CD4-positive, alpha-beta T cell treated with Interleukin-1 beta for 1 hour (primary cell): ENCODE measurements around the gene WASHC3.
"Not testable (repeated sequence)": the region's sequence is repeated elsewhere in the genome, so short reads cannot be mapped to it uniquely, and the experiment has no call there.

Experiments used
- DNase-seq, 2 donors: peaks; one replicate each; pipeline ENCODE4 v3.0.0-alpha.2; 2020 to 2022

The WASHC3 gene

GRCh38 chr12:102050660-102051430, 10.9 kb downstream of the WASHC3 start:
- DNase-seq: no peak

GRCh38 chr12:102043928-102044327, 17.9 kb downstream of the WASHC3 start:
- DNase-seq: peak; percentile 8 to 39

GRCh38 chr12:102033991-102034745, 27.6 kb downstream of the WASHC3 start:
- no peak for DNase-seq

GRCh38 chr12:102031852-102032251, 29.9 kb downstream of the WASHC3 start:
- no peak for DNase-seq

GRCh38 chr12:102029141-102029540, 32.6 kb downstream of the WASHC3 start:
- no peak for DNase-seq

GRCh38 chr12:102026728-102027127, 35.1 kb downstream of the WASHC3 start:
- no peak for DNase-seq

GRCh38 chr12:102024765-102025164, 37.0 kb downstream of the WASHC3 start:
- DNase-seq: no peak

GRCh38 chr12:102023343-102023930, 38.4 kb downstream of the WASHC3 start:
- no peak for DNase-seq

GRCh38 chr12:102022286-102022685, 39.5 kb downstream of the WASHC3 start:
- no peak for DNase-seq

- no peak for DNase-seq
Observed at GRCh38 chr12:102021540-102022246, 40.1 kb downstream of the WASHC3 start.

GRCh38 chr12:102018607-102019006, 43.2 kb downstream of the WASHC3 start:
- not testable (repeated sequence) for DNase-seq

GRCh38 chr12:102016472-102016871, 45.3 kb downstream of the WASHC3 start:
- DNase-seq: no peak

- peak in 1 of 2 donors; percentile 47 for DNase-seq
Observed at GRCh38 chr12:102010265-102010994, 51.4 kb downstream of the WASHC3 start.

GRCh38 chr12:102009796-102010195, 52.0 kb downstream of the WASHC3 start:
- DNase-seq: no peak

GRCh38 chr12:102008615-102009126, 53.1 kb downstream of the WASHC3 start:
- DNase-seq: no peak

GRCh38 chr12:102005256-102005655, 56.5 kb downstream of the WASHC3 start:
- no peak for DNase-seq

GRCh38 chr12:101997102-101997501, 64.7 kb downstream of the WASHC3 start:
- DNase-seq: no peak

GRCh38 chr12:101995684-101996083, 66.1 kb downstream of the WASHC3 start:
- no peak for DNase-seq

- DNase-seq: no peak
Observed at GRCh38 chr12:101992091-101992490, 69.7 kb downstream of the WASHC3 start.

- DNase-seq: no peak
Observed at GRCh38 chr12:101982307-101982706, 79.5 kb downstream of the WASHC3 start.

- DNase-seq: no peak
Observed at GRCh38 chr12:101981868-101982267, 79.9 kb downstream of the WASHC3 start.

- DNase-seq: no peak
Observed at GRCh38 chr12:101968770-101969169, 93.0 kb downstream of the WASHC3 start.
